B cell (primary cell): ENCODE measurements around the gene EEPD1. TPM values are rescaled to one million over a fixed set of nuclear protein-coding genes. Genes with fewer than 3 reads are reported as not detected.

Experiments used
- ATAC-seq: fragments of 200-7000 bp; cut with Tn5 transposase; one replicate; pipeline ENCODE4 v1.10.0; 2021; ENCODE audit warnings: low read depth, mild to moderate bottlenecking, moderate number of reproducible peaks, moderate library complexity
- CTCF ChIA-PET: fragments of 350-600 bp; sonication (Branson Sonifier 250); formaldehyde crosslinking; loops from one replicate; lab custom pipeline; 2021; ENCODE audit warnings: antibody characterized with exemption, inconsistent platforms; lab: Charles Lee
- POLR2A ChIA-PET: fragments of 350-600 bp; sonication (Branson Sonifier 250); formaldehyde crosslinking; loops from one replicate; lab custom pipeline; 2021; ENCODE audit warnings: antibody characterized with exemption; lab: Charles Lee
- DNase-seq: peaks from one replicate; pipeline ENCODE4 v3.0.0; 2013
- H2AFZ ChIP-seq: 2 replicates; pipeline ENCODE4 v1.6.1; 2012; ENCODE audit warnings: mild to moderate bottlenecking, low read depth, low read length; ENCODE audit not compliant: insufficient read depth, poor library complexity, severe bottlenecking
- H3K27ac ChIP-seq, 2 donors: 1 replicate in 1 of 2; 2 replicates in 1 of 2; pipeline ENCODE4 v1.5.1; 2012 to 2013; ENCODE audit warnings: low read length in 2 of 2, mild to moderate bottlenecking in 2 of 2, moderate library complexity in 1 of 2
- H3K27me3 ChIP-seq, 4 experiments: fragments of 200-600 bp in 1 of 4; sonication (generic) in 1 of 4; replicated peaks in 1 of 4; 1 replicate in 2 of 4; 2 replicates in 2 of 4; pipeline versions ENCODE4 v1.6.1 to v1.7.0; 2013 to 2016; ENCODE audit warnings: low read length in 3 of 4, mild to moderate bottlenecking in 2 of 4, mixed read lengths in 1 of 4, moderate library complexity in 1 of 4; ENCODE audit not compliant: insufficient read depth in 4 of 4, control insufficient read depth in 3 of 4; ENCODE audit errors: control extremely low read depth in 1 of 4
- H3K36me3 ChIP-seq, 2 experiments: replicated peaks in 1 of 2; 1 replicate in 1 of 2; 2 replicates in 1 of 2; pipeline versions ENCODE4 v1.6.1 to v1.7.1; 2013; ENCODE audit warnings: low read length in 1 of 2; ENCODE audit not compliant: insufficient read depth in 2 of 2, control insufficient read depth in 1 of 2; ENCODE audit errors: control extremely low read depth in 1 of 2, extremely low read depth in 1 of 2
- H3K4me1 ChIP-seq, 2 donors: fragments of 200-600 bp in 1 of 2; sonication (generic) in 1 of 2; 1 replicate in 1 of 2; 2 replicates in 1 of 2; pipeline versions ENCODE4 v1.5.1 to v1.6.1; 2013 to 2017; ENCODE audit warnings: low read length in 2 of 2; ENCODE audit not compliant: control insufficient read depth in 2 of 2, insufficient read depth in 2 of 2
- H3K4me2 ChIP-seq: replicated peaks from 2 replicates; pipeline ENCODE3; 2012; ENCODE audit warnings: mild to moderate bottlenecking, low read depth, low read length; ENCODE audit not compliant: poor library complexity, severe bottlenecking
- H3K4me3 ChIP-seq, 5 experiments: fragments of 200-600 bp in 1 of 5; sonication (generic) in 1 of 5; 1 replicate in 3 of 5; 2 replicates in 2 of 5; pipeline versions ENCODE4 v1.5.1 to v1.7.0; 2011 to 2016; ENCODE audit warnings: low read length in 4 of 5, mild to moderate bottlenecking in 4 of 5, low read depth in 2 of 5, control low read depth in 1 of 5, moderate library complexity in 1 of 5; ENCODE audit not compliant: insufficient read depth in 1 of 5; ENCODE audit errors: control extremely low read depth in 1 of 5, extremely low read depth in 1 of 5
- H3K79me2 ChIP-seq: fragments of 200-600 bp; sonication (generic); one replicate; pipeline ENCODE4 v1.6.0; 2016; ENCODE audit warnings: low read length; ENCODE audit not compliant: control insufficient read depth, insufficient read depth
- H3K9ac ChIP-seq: fragments of 200-600 bp; sonication (generic); 2 replicates; pipeline ENCODE4 v1.6.1; 2017; ENCODE audit warnings: mild to moderate bottlenecking, low read length, moderate library complexity
- H3K9me3 ChIP-seq, 3 donors: one replicate each; pipeline versions ENCODE4 v1.6.1 to v1.7.1; 2013; ENCODE audit warnings: low read length in 2 of 3; ENCODE audit not compliant: control insufficient read depth in 2 of 3, insufficient read depth in 1 of 3; ENCODE audit errors: control extremely low read depth in 1 of 3
- H4K20me1 ChIP-seq: 2 replicates; pipeline ENCODE4 v1.6.0; 2012; ENCODE audit warnings: mild to moderate bottlenecking, low read length; ENCODE audit not compliant: insufficient read depth, control insufficient read depth, poor library complexity, severe bottlenecking
- H3K27ac Mint-ChIP-seq: one replicate; pipeline ENCODE4 v1.8.0; 2021; ENCODE audit warnings: mixed read lengths
- H3K27me3 Mint-ChIP-seq: one replicate; pipeline ENCODE4 v1.8.0; 2021; ENCODE audit warnings: mixed read lengths
- H3K4me1 Mint-ChIP-seq: one replicate; pipeline ENCODE4 v1.8.0; 2021; ENCODE audit warnings: mixed read lengths
- H3K4me3 Mint-ChIP-seq: one replicate; pipeline ENCODE4 v1.8.0; 2021; ENCODE audit warnings: mixed read lengths
- H3K9me3 Mint-ChIP-seq: one replicate; pipeline ENCODE4 v1.8.0; 2022; ENCODE audit warnings: mixed read lengths; ENCODE audit not compliant: insufficient read depth
- EZH2 ChIP-seq: IDR thresholded peaks from 2 replicates; pipeline ENCODE4 v1.6.1; 2012; ENCODE audit warnings: borderline replicate concordance, low read depth, mild to moderate bottlenecking, moderate library complexity, low read length; ENCODE audit not compliant: insufficient read depth, poor library complexity, severe bottlenecking
- WGBS: methylation state at CpG from one replicate; pipeline ENCODE4 v1.1.5; 2013; ENCODE audit warnings: missing lambda C conversion rate; ENCODE audit not compliant: insufficient coverage; 5-methylcytosine and 5-hydroxymethylcytosine counted together
- intact Hi-C: fragments of 100-400 bp; cut with micrococcal nuclease; formaldehyde crosslinking; loops from one replicate; pipeline ENCODE4 v1.10.0; 2022
- polyA plus RNA-seq: library from polyadenylated mRNA; depleted of rRNA; stranded (reverse); fragments of >200 nt; gene quantifications from 2 replicates; pipeline ENCODE4 v1.2.3, GENCODE V29; 2012
- total RNA-seq, 2 donors: library from RNA; stranded (reverse); fragments of 120-200 nt in 1 of 2; gene quantifications; 1 replicate in 1 of 2; 2 replicates in 1 of 2; pipeline versions ENCODE4 v1.2.3 to v1.2.4, GENCODE V29; 2013 to 2022
- TF ChIP-seq, protein P1 (sequence below): fragments of 200-600 bp; IDR thresholded peaks from one replicate; pipeline ENCODE4 v1.8.0; 2022; ENCODE audit warnings: antibody characterized with exemption, mild to moderate bottlenecking

EEPD1 gene
- total and polyA plus RNA-seq, 2 donors (not counting 1 experiment from before 2014, with no cell fraction given) = 0.49 to 4.1 TPM

DNA sequence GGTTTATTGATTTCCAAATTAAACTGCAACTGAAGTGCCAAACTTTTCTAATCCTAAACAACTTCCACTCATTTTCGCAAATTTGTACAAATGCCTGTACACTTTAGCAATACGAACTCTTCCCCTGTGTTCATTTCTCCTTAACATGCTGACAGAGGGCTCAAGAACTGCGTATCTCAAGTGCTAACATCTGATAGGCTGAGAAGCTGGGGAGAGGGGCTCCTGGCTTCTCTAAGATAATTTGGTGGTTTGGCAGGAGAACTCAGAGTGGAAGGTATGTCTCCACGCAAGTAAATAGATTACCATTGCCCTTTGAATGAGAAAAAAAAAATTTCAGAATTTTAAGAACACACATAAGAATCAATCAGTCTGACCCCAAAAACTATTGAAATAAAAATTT lies 183.3 kb downstream of the EEPD1 start:
- H3K36me3 ChIP-seq = no peaks in the 10 kb centered on the region
- H3K4me1 Mint-ChIP-seq = no peaks in the 10 kb centered on the region
- no peaks in the 10 kb centered on the region for H3K4me1 ChIP-seq
- ATAC-seq (no peak), DNase-seq (no peak)
- no peak overlapping the region for H3K4me2 ChIP-seq
- no peak overlapping the region for H3K4me3 ChIP-seq
- no CpG with 5 or more reads among the region's 4 CpGs for WGBS
- H3K9ac ChIP-seq = no peak overlapping the region
- H3K27ac ChIP-seq = no peak overlapping the region
- H3K9me3 ChIP-seq = peaks cover 0 to 4% (median 0%) of the 10 kb centered on the region in 3 donors
- H3K27me3 ChIP-seq = peaks cover 0 to 2% (median 0%) of the 10 kb centered on the region in 4 experiments
- H2AFZ ChIP-seq = no peak overlapping the region
- intact Hi-C loops = no loop called here
- no peaks in the 10 kb centered on the region for H3K9me3 Mint-ChIP-seq
- ChIA-PET CTCF (no interaction called here), POLR2A (no interaction called here)
- H3K4me3 Mint-ChIP-seq = no peak overlapping the region
- TF ChIP-seq EZH2 = no peak
- TF ChIP-seq, protein P1, sequence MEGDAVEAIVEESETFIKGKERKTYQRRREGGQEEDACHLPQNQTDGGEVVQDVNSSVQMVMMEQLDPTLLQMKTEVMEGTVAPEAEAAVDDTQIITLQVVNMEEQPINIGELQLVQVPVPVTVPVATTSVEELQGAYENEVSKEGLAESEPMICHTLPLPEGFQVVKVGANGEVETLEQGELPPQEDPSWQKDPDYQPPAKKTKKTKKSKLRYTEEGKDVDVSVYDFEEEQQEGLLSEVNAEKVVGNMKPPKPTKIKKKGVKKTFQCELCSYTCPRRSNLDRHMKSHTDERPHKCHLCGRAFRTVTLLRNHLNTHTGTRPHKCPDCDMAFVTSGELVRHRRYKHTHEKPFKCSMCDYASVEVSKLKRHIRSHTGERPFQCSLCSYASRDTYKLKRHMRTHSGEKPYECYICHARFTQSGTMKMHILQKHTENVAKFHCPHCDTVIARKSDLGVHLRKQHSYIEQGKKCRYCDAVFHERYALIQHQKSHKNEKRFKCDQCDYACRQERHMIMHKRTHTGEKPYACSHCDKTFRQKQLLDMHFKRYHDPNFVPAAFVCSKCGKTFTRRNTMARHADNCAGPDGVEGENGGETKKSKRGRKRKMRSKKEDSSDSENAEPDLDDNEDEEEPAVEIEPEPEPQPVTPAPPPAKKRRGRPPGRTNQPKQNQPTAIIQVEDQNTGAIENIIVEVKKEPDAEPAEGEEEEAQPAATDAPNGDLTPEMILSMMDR = no peak
- H4K20me1 ChIP-seq = no peaks in the 10 kb centered on the region
- peaks cover 14% of the 10 kb centered on the region for H3K27me3 Mint-ChIP-seq
- H3K27ac Mint-ChIP-seq = no peak overlapping the region
- H3K79me2 ChIP-seq = no peaks in the 10 kb centered on the region

DNA sequence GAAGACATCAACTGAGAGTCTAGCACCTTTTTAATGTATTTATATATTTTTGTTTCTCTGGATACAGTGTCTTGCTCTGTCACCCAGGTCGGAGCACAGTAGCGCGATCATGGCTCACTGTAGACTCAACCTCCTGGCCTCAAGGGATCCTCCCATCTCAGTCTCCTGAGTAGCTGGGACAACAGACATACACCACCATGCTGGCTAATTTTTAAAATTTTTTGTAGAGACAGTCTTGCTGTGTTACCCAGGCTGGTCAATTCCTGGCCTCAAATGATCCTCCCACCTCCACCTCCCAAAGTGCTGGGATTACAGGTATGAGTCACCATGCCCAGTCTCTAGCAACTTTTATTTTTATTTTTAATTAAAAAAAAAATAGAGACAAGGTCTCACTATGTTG lies 185.2 kb downstream of the EEPD1 start:
- TF ChIP-seq, protein P1 = no peak
- no peak for TF ChIP-seq EZH2
- no peaks in the 10 kb centered on the region for H3K9me3 Mint-ChIP-seq
- POLR2A ChIA-PET = no interaction called here

More for the DNA sequence above, 185.2 kb downstream of the EEPD1 start:
- no CpG with 5 or more reads among the region's 3 CpGs for WGBS
- intact Hi-C loops = no loop called here
- Mint-ChIP-seq H3K27ac (no peak overlapping the region), H3K4me3 (no peak overlapping the region), H3K27me3 (peaks cover 22% of the 10 kb centered on the region), H3K4me1 (no peaks in the 10 kb centered on the region)
- Histone ChIP-seq H3K9me3 (no peaks in the 10 kb centered on the region), H4K20me1 (no peaks in the 10 kb centered on the region), H3K27ac (no peak overlapping the region), H3K79me2 (no peaks in the 10 kb centered on the region), H3K4me1 (no peaks in the 10 kb centered on the region), H3K9ac (no peak overlapping the region), H3K4me3 (no peak overlapping the region), H3K4me2 (no peak overlapping the region), H2AFZ (no peak overlapping the region), H3K36me3 (no peaks in the 10 kb centered on the region), H3K27me3 (peaks cover 0 to 2% (median under 1%) of the 10 kb centered on the region in 4 experiments)
- CTCF ChIA-PET = no interaction called here
- ATAC-seq (no peak), DNase-seq (no peak)
